Measurements from ENCODE around the gene GADL1. TPM values are rescaled to one million over a fixed set of nuclear protein-coding genes. Genes with fewer than 3 reads are reported as not detected.

Gene GADL1
- total RNA-seq, 1 experiment from 2014 or later, result 0.09 TPM

DNA sequence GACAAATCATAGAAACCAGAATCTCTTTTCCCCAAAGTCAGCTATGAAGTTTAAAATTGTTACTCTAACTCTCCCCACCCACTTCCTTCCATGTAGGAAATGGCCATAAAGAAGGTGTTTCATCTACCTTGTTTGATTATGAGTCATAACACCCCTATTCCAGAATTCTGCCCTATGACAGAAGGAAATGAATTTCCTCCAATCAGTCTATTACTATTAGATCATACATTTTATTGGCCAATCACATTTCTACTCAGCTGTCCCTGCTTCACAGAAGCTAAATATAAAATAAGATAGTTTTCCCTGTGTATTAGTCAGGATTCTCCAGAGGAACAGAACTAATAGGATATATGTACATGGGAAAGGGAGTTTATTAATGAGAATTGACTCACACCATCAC lies 186.0 kb downstream of the GADL1 start:
- Histone ChIP-seq H3K4ac (ENCODE audit: low read depth, low read length) (no peak overlapping the region), H3K4me2 (ENCODE audit: insufficient read depth, insufficient read length, low read length) (no peak overlapping the region), H3K18ac (ENCODE audit: insufficient read length, low read depth, low read length) (no peak overlapping the region), H3K23ac (ENCODE audit: insufficient read length, low read depth, low read length) (no peak overlapping the region), H4K20me1 (ENCODE audit: control insufficient read depth, insufficient read depth, insufficient read length) (no peaks in the 10 kb centered on the region), H4K91ac (ENCODE audit: insufficient read length, low read depth, low read length) (no peak overlapping the region), H3K56ac (ENCODE audit: insufficient read length, low read depth, low read length) (no peak overlapping the region), H3K27me3 (ENCODE audit: insufficient read depth, low read length) (no peaks in the 10 kb centered on the region), H2BK12ac (ENCODE audit: insufficient read length, low read depth, low read length) (no peak overlapping the region), H4K5ac (ENCODE audit: insufficient read length, low read depth, low read length) (no peak overlapping the region), H3K27ac (ENCODE audit: insufficient read length, low read depth, low read length) (no peak overlapping the region), H3K79me1 (ENCODE audit: insufficient read depth, low read depth, low read length, poor library complexity, severe bottlenecking) (no peaks in the 10 kb centered on the region), H2BK15ac (ENCODE audit: low read depth, low read length) (no peak overlapping the region), H4K8ac (replicated peaks; ENCODE audit: insufficient read length, low read depth, low read length) (no peak overlapping the region), H3K14ac (ENCODE audit: insufficient read depth, low read length) (no peak overlapping the region), H3K4me1 (ENCODE audit: insufficient read depth, low read length) (peaks cover 5% of the 10 kb centered on the region), H3K9me3 (ENCODE audit: control insufficient read depth, low read depth, low read length) (peaks cover 9% of the 10 kb centered on the region), H3K79me2 (ENCODE audit: insufficient read depth, low read length) (no peaks in the 10 kb centered on the region), H3K9ac (ENCODE audit: extremely low read depth, insufficient read length, low read length) (no peak overlapping the region), H3T11ph (ENCODE audit: low read length) (no peak overlapping the region), H2AFZ (ENCODE audit: low read length) (no peak overlapping the region), H2BK5ac (ENCODE audit: insufficient read length, low read length) (no peak overlapping the region), H3K23me2 (ENCODE audit: insufficient read length, low read depth, low read length, poor library complexity, severe bottlenecking) (no peaks in the 10 kb centered on the region), H2BK120ac (ENCODE audit: low read depth, low read length, poor library complexity, severe bottlenecking) (no peak overlapping the region), H2AK5ac (ENCODE audit: insufficient read length, low read length) (no peak overlapping the region), H2BK20ac (ENCODE audit: low read depth, low read length, poor library complexity, severe bottlenecking) (no peak overlapping the region)
- peaks cover 19 to 27% (median 25%) of the 10 kb centered on the region in 3 experiments for H3K36me3 Mint-ChIP-seq (ENCODE audit: insufficient read depth in 1 of 3, low read depth in 3 of 3)
- no peak for DNase-seq
- H3K27me3 Mint-ChIP-seq (ENCODE audit: low read depth), result no peaks in the 10 kb centered on the region; the same call in 1 of the 2 replicates
- peaks cover 25 to 32% of the 10 kb centered on the region in 2 experiments for H3K4me1 Mint-ChIP-seq
- TF ChIP-seq, protein P1, sequence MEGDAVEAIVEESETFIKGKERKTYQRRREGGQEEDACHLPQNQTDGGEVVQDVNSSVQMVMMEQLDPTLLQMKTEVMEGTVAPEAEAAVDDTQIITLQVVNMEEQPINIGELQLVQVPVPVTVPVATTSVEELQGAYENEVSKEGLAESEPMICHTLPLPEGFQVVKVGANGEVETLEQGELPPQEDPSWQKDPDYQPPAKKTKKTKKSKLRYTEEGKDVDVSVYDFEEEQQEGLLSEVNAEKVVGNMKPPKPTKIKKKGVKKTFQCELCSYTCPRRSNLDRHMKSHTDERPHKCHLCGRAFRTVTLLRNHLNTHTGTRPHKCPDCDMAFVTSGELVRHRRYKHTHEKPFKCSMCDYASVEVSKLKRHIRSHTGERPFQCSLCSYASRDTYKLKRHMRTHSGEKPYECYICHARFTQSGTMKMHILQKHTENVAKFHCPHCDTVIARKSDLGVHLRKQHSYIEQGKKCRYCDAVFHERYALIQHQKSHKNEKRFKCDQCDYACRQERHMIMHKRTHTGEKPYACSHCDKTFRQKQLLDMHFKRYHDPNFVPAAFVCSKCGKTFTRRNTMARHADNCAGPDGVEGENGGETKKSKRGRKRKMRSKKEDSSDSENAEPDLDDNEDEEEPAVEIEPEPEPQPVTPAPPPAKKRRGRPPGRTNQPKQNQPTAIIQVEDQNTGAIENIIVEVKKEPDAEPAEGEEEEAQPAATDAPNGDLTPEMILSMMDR (conservative IDR thresholded peaks at IDR 0.05), result no peak
- H3K4me3 Mint-ChIP-seq, result no peak overlapping the region
- H3K9me3 Mint-ChIP-seq, result peaks cover 19 to 23% of the 10 kb centered on the region in 2 experiments
- H3K27ac Mint-ChIP-seq, result no peak overlapping the region

Measured in H9 (cell line).